Subcutaneous adipose tissue (tissue), 4 donors: ENCODE data around the gene ANGPTL8. TPM values are rescaled to one million over a fixed set of nuclear protein-coding genes. Genes with fewer than 3 reads are reported as not detected.

Experiments used
- total RNA-seq, 4 donors: library from RNA; depleted of rRNA; stranded (reverse); fragments of >200 nt; gene quantifications; one replicate each; pipeline ENCODE4 v1.1.0, GENCODE V29; 2016
- TF ChIP-seq, protein P1 (sequence below): fragments of 450-650 bp; IDR thresholded peaks from one replicate; pipeline ENCODE4 v1.5.1; 2016; ENCODE audit warnings: low read depth, mild to moderate bottlenecking, control low read depth, antibody characterized with exemption, moderate library complexity

The ANGPTL8 gene
- total RNA-seq, 4 donors from 2014 or later: 1.9 to 27.7 (median 14.8) TPM

DNA sequence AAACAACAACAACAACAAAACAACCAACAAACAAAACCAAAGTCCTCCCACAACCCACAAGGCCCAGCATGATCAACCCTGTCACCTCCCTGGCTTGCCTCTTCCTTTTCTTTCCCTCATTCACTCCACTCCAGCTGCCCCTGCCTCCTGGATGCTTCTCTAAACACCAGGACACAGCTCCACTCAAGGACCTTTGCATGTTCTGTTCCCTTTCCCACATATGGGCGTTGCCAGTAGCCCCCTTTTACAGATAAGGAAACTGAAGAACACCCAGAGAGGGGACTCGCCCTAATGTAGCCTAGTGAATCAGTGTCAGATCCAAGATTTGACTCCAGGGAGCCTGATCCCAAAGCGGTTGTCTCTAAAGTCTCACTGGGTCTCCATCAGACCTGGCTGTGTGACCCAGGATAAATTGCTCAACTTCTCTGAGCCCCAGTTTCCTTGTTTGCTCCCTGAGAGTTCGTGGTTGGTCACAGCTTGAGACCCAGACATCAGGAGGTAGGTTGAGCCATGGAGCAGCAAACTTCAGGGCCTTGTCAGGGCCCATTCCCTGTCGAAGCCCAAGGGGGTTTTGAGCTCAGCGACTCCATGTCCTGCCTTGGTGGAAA, 25.9 kb downstream of the ANGPTL8 start:
- TF ChIP-seq, protein P1, sequence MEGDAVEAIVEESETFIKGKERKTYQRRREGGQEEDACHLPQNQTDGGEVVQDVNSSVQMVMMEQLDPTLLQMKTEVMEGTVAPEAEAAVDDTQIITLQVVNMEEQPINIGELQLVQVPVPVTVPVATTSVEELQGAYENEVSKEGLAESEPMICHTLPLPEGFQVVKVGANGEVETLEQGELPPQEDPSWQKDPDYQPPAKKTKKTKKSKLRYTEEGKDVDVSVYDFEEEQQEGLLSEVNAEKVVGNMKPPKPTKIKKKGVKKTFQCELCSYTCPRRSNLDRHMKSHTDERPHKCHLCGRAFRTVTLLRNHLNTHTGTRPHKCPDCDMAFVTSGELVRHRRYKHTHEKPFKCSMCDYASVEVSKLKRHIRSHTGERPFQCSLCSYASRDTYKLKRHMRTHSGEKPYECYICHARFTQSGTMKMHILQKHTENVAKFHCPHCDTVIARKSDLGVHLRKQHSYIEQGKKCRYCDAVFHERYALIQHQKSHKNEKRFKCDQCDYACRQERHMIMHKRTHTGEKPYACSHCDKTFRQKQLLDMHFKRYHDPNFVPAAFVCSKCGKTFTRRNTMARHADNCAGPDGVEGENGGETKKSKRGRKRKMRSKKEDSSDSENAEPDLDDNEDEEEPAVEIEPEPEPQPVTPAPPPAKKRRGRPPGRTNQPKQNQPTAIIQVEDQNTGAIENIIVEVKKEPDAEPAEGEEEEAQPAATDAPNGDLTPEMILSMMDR: no peak

DNA sequence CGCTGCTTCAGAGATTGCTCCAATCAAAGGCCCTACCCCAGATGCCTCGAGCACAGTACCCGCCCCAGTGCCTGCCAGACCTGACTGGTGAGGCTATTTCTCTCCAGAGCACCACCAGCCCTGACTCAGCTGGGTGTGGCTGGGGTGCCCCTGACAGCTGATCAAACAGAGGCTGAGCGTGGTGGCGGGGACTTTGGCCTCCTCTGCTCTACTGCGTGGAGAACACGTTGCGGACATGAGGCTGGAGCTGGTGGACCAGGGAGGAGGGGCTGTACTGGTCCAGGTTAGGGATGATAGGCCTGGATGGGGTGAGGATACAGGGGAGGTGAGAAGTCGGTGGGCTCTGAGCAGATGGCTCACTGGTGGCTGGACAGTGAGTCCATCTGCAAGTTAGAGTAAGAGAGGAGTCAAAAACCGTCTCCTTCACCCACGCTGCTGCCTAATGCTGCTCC, 26.4 kb downstream of the ANGPTL8 start:
- TF ChIP-seq, protein P1: no peak

DNA sequence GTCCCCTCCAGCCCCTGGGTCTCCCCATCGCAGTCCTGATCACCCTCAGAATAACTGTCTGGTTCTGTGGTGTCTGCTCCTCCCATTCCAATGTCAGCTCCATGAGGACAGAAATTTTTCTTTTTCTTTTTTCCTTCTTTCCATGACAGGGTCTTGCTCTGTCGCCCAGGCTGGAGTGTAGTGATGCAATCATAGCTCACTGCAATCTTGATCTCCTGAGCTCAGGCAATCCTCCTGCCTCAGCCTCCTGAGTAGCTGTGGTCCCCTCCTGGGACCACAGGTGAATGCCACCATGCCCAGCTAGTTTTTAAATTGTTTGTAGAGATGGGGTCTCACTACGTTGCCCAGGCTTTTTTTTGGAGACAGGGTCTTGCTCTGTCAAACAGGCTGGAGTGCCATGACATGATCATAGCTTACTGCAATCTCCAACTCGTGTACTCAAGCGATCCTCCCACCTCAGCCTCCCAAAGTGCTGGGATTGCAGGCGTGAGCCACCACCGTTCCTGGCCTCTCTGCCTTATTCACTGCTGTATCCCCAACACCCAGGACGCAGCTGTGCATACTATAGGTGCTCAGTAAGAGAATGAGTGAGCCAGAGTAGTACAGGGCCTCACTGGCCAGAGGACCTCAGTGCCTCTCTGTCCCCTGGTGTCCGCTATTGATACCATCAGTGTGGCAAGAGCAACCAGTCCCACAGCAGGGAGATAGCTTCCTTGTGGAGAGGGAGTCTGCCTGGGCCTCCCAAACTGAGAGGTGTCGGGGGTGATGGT, 28.1 kb downstream of the ANGPTL8 start:
- TF ChIP-seq, protein P1: no peak

DNA sequence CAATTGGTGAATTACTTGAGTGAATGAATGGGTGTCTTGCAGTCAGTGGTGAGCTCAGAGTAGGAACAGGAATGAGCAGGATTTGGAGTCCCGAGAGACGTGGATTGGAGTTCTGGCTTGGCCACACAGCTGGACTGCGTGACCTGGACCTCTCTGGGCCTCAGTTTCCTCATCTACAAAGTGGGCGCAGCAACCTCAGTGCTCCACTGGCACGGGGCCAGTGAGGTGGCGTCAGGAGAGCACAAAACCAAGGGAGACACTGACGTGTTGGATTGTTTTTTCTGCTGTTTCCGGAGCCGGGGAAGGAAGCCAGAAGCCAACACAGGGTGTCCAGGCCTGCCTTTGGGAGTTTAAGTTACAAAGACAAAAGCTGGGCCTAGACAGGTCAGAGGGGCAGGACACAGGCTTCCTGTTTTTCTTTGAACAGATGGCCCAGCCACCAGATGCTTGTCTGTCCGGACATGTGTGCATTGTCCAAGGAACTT, 29.4 kb downstream of the ANGPTL8 start:
- TF ChIP-seq, protein P1: no peak

DNA sequence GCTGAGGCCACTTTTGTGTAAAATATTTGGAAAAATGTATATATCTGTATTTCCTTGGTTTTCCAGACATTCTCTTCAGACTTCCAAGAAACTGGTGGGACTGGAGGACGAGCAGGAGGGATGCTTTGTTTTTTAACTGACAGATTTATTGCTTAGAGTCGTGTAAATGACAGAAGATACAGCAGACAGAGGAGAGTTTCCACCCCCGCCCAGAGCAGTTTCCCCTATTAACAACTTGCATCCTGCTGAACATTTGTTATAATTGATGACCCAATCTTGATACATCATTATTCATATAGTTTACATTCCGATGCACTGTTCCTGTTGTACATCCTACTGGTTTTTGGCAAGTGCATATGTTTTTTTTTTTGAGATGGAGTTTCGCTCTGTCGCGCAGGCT, 30.0 kb downstream of the ANGPTL8 start:
- TF ChIP-seq, protein P1: no peak

DNA sequence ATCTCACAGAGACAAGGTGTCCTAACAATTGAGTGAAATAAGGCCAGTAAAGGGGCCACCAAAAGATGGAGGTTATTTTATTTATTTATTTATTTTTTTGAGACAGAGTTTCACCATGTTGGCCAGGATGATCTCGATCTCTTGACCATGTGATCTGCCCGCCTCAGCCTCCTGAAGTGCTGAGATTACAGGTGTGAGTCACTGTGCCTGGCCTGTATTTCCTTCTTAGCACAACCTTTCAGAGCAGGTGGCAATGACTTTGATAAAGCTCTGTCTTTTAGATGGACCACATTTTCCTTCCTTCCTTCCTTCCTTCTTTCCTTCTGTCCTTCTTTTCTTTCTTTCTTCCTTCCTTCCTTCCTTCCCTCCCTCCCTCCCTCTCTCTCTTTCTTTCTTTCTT, 33.9 kb downstream of the ANGPTL8 start:
- TF ChIP-seq, protein P1: no peak

DNA sequence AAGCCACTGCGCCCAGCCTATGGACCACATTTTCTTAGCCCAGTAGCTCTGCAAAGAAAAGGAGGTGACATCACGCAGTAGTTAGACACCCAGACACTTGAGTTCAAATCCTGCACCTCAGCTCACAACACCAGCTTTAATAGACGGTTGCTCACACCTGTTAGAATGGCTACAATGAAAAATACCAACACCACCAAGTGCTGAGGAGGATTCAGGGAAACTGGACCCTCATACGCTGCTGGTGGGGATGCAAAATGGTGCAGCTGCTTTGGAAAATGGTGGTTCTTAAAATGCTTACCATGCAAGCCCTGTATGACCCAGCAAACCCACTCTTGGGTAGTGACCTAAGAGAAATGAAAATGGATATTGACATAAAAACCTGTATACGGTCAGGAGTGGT, 34.6 kb downstream of the ANGPTL8 start:
- TF ChIP-seq, protein P1: no peak
